ENCODE data around the gene TPRN.

The TPRN gene

DNA sequence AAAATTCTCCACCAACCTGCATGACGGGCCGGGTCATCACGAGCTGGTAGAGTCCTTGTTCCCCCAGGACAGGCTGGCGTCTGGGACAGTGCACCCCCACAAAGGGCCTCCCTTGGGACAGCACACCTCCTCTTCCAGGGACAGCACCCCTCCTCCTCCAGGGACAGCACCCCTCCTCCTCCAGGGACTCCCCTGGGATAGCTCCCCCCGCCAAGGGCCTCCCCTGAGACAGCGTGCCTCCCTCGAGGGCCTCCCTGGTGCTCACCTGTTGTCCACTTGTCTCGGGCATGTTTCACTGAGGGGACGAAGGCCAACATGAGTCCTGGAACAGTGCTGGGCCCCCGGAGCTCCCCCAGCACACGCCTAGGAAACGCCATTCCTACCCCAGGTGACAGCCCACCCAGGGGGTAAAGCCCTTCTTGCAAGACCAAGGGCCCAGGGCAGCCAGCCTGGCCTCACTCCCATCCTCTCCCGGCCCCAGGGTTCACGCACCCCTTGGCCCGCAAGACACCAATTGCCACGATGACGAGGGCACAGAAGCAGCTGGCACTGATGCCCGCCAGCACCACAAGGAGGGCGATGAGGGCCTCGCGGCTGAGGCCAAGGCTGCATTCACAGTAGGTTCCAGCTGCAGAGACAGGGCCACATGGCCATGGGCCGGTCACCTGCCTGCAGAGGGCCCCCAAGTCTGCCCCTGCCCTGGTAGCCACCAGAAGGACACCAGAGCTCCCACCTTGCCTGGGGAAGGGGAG, 29.2 kb downstream of the TPRN start:
- DNase-seq (ENCODE audit: low read depth): no peak

- DNase-seq (ENCODE audit: low read depth): no peak
Measured at GRCh38 chr9:137170486-137171148, 29.9 kb downstream of the TPRN start.

GRCh38 chr9:137169896-137170358, 30.6 kb downstream of the TPRN start, which contains the start of gene LRRC26:
TSS of gene LRRC26 (minus strand) at chr9:137170051. CDS start at chr9:137169943, 108 bp downstream.
- DNase-seq (ENCODE audit: low read depth): no peak

DNA sequence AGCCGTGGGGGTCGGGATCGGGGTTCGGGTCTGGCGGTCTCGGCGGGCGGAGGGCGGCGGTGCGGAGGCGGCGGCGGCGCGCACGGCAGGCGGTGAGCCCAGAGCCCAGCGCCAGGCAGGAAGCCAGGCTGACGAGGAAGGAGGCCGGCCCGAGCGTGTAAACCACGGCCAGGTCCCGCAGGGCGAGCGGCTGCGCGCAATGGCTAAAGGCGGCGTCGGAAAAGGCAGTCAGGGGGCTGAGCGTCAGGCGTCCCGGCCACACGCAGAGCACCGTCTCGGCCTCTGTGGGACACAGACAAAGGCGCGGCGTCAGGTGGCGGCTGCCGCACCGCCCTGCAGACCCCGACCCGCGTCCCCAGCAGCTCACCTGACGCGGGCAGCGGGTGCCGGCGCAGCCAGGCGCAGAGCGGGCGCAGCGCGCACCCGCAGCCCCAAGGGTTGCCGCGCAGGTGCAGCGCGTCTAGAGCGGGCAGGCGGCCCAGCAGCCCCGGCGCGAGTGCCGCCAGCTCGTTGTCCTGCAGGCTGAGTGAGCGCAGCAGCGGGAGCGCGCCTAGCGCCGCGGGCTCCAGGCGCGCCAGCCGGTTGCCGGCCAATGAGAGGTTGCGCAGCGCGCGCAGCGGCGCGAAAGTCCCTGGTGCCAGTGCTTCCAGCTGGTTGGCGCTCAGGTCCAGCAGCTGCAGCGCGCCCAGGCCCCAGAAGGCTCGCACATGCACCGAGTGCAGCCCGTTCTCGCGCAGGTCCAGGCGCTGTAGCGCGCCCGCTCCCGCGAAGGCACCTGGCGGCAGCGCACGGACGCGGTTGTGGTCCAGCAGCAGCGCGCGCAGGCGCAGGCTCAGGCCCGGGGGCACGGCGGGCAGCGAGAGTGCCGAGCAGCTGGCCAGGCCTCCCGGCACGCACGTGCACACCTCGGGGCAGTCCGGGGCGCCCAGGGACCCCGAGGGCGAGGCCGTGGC, 31.4 kb downstream of the TPRN start:
- DNase-seq (ENCODE audit: low read depth): no peak

GRCh38 chr9:137168573-137168903, 32.0 kb downstream of the TPRN start:
- no peak for DNase-seq (ENCODE audit: low read depth)

- no peak for DNase-seq (ENCODE audit: low read depth)
Measured at GRCh38 chr9:137167747-137168572, 32.6 kb downstream of the TPRN start.

DNA sequence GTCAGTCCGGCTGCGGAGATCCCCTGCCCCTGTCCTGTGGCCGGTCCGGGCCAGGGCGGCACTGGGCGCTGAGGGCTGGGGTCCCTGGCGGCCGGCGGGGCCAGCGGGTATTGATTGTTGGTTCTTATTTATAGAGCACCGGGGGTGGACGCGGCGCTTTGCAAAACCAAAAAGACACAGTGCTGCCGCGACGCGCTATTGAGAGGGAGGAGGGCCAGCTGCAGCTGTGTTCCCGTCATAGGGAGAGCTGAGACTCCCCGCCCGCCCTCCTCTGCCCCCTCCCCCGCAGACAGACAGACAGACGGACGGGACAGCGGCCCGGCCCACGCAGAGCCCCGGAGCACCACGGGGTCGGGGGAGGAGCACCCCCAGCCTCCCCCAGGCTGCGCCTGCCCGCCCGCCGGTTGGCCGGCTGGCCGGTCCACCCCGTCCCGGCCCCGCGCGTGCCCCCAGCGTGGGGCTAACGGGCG, 33.2 kb downstream of the TPRN start:
- DNase-seq (ENCODE audit: low read depth): no peak

DNA sequence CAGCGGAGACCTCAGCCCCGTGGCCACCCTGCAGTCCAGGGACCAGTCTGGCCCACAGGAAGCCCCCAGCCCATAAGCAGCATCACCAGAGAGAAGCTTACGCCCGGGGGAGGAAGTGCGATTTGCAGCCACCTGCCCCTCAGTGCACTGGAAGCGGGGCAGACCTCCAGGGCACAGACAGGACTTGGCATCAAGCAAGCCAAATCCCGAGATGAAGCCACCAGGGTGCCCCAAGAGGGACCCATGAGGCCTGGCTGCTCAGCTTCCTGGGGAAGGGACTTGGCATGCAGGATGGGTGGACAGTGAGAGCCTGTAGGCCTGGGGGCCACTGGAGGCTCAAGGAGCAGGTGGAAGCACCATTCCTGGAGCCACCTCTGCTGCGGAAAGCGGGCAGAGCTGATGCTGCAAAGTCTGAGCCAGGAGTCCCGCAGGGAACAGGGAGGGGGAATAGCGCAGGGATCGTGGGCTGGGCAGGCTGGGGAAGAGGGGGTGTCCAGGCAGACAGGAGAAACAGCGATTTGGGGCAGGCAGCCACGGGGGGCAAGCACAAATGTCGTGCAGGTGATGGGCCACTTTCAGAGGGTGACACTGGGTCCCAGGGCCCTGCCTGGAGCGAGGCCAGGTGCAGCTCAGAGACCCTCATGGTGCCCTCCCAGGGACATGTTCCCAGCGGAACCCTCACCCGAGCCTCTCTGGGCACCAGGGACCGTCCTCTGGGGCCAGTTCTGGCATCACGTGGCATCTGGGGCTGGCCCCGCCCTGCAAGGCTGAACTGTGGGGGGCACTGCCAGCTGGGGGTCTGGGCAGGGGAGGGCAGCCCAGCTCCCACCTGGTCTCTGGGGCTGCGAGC, 33.9 kb downstream of the TPRN start:
- no peak for DNase-seq (ENCODE audit: low read depth)

GRCh38 chr9:137165250-137165836, 35.2 kb downstream of the TPRN start:
- DNase-seq (ENCODE audit: low read depth): no peak

DNA sequence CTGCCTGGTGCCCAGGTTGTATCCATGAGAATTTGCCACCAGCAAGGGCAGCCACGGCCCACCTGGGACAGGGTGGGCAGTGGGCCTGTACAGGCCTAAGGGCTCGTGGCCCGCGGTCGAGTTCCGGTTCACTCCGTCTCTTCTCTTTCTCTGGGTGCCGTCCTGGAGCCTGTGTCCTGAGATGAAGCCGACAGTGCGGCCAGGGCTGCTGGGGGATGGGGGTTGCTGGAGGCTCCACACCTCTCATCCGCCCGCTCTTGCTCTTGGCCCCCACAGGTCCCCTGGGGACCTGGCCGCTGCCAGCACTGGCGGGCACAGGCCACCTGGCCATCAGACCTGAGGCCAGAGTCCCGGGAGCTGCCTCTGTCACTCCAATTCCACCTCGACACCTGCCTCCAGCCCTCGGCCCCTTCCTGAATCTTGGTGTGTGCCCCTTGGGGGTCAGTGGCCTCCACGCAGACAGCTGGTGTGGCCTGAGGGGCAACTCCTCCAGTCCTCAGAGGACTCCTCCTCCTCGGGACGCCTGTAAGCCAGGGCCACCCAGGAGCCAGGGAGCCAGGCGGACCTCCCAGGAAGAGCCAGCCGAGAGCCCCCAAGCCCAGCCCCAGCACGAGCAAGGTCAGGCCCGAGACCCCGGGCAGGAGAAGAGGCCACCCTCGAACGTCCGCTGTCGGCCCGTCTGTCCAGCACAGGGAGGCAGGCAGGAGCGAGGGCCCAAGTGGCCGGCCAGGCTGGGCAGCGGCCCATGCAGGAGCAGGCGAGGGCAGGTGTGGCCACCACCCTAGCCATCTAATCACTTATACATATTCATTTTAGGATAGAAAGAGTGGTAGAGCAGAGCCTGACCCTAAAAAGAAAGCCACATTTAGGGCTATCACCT, 35.9 kb downstream of the TPRN start:
- DNase-seq (ENCODE audit: low read depth): no peak

DNA sequence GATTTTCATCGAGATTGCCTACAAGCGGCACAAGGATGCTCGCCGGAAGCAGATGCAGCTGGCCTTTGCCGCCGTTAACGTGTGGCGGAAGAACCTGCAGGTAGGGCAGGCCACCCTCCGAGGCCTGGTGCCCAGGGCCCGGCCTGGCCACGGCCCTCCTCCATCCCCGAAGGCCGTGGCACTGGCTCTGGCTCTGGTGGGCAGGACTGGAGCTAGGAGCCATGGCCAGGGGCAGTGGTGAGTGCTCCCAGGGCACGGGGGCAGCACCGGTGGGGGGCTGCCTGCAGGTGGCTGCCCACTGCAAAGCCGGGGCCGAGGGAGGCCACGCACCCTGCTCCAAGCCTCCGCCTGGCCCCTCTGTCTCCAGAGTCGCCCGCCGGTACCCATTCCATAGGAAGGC, 36.7 kb downstream of the TPRN start:
- no peak for DNase-seq (ENCODE audit: low read depth)

DNA sequence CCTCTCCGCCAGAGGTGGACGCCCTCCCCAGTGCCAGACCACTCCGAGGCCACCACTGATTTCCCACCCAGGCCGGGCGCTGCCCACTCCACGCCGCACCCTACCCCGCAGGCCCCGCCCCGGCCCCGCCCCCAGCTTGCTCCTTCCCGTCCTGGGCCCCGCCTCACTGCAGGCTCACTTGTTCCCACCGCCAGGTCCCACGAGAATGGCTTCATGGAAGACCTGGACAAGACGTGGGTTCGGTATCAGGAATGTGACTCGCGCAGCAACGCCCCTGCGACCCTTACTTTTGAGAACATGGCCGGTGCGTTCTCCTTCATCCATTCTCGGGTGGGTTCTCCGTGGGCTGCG, 37.2 kb downstream of the TPRN start:
- DNase-seq (ENCODE audit: low read depth): no peak

DNA sequence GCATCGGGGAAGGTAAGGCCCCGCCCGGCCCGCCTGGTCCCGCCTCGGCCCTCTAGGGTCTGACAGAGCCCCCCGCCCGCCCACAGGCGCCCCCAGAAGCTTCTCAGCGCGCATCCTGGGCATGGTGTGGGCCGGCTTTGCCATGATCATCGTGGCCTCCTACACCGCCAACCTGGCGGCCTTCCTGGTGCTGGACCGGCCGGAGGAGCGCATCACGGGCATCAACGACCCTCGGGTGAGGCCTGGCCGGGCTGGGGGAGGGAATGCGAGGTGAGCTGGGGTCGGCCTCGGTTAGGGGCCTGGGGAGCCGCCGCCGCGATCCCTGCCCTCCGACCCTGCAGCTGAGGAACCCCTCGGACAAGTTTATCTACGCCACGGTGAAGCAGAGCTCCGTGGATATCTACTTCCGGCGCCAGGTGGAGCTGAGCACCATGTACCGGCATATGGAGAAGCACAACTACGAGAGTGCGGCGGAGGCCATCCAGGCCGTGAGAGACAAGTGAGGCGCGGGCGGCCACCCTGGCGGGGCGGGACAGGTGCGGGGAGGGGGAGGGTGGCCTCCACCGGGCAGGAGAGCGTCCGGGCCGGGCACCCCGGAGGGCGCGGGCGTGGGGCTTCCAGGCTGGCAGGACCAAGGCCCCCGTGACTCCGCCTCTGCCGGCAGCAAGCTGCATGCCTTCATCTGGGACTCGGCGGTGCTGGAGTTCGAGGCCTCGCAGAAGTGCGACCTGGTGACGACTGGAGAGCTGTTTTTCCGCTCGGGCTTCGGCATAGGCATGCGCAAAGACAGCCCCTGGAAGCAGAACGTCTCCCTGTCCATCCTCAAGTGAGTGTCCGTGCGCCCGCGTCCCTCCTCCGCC, 37.8 kb downstream of the TPRN start:
- DNase-seq (ENCODE audit: low read depth): no peak

DNA sequence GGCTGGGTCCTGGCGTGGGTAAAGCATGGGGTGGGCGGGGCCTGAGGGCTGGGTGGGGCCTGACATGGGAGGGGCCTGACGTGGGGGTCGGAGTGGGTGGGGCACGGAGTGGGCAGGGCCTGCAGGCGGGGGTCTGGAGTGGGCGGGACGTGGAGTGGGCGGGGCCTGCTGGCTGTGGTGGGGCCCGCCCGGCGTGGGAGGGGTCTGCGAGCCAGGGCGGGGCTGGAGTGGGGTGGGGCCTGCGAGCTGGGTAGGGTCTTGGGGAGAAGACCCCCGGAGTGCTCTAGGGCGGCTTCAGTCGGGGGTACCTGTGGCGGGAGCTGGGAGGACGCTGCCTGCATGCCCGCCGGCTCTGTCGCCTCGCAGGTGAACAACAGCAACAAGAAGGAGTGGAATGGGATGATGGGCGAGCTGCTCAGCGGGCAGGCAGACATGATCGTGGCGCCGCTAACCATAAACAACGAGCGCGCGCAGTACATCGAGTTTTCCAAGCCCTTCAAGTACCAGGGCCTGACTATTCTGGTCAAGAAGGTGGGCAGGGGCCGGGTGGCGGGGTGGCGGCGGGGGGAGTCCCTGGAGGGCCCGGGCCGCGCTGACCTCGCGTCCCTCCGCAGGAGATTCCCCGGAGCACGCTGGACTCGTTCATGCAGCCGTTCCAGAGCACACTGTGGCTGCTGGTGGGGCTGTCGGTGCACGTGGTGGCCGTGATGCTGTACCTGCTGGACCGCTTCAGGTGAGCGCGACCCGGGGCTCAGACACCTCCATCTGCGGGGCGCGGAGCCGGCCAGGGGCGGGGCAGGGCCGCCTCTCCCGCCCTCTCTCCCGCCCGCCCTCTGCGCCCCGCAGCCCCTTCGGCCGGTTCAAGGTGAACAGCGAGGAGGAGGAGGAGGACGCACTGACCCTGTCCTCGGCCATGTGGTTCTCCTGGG, 38.7 kb downstream of the TPRN start:
- no peak for DNase-seq (ENCODE audit: low read depth)

DNA sequence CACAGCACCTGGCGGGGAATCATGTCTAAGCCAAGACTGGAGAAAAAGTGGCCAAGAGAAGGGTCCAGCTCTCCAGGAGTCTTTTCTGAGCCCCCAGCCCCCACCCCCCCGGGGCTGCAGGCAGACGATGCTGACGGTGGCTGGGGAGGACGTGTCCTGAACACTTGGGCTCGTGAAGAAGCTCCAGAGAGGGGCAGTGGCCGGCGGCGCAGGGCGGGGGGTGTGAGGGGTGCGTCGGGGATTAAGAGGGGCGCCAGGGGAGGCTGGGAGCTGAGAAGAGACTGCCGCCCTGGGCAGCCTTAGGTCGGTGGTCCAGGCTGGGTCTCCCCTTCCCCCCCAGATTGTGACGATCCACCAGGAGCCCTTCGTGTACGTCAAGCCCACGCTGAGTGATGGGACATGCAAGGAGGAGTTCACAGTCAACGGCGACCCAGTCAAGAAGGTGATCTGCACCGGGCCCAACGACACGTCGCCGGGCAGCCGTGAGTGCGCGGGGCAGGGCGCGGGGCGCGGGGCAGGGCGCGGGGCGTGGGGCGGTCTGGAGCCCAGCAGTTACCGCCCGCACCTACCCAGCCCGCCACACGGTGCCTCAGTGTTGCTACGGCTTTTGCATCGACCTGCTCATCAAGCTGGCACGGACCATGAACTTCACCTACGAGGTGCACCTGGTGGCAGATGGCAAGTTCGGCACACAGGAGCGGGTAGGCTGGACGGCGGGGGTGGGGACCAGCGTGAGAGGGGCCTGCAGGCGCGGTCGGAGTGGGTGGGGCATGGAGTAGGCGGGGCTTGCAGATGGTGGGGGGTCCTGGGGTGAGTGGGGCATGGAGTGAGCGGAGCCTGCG, 39.6 kb downstream of the TPRN start:
- DNase-seq (ENCODE audit: low read depth): no peak

- DNase-seq (ENCODE audit: low read depth): no peak
Measured at GRCh38 chr9:137160054-137160425, 40.5 kb downstream of the TPRN start.

All from stimulated activated CD8-positive, alpha-beta memory T cell treated with anti-CD3 and anti-CD28 coated beads, Interleukin-15, amount 100 ng/mL, for 1 hour (primary cell).